Fibroblast of lung (primary cell): Measurements from ENCODE around the gene DBR1.

Experiments
- EZH2 ChIP-seq: IDR thresholded peaks from 2 replicates; pipeline ENCODE4 v1.5.1; 2012; ENCODE audit warnings: low read length, control low read depth, mild to moderate bottlenecking; ENCODE audit errors: missing control alignments
- TF ChIP-seq, protein P1 (sequence below), 2 donors: IDR thresholded peaks in 1 of 2; conservative IDR thresholded peaks in 1 of 2; 1 replicate in 1 of 2; 2 replicates in 1 of 2; pipeline ENCODE4 v1.5.1; 2011 to 2012; ENCODE audit warnings: low read length in 2 of 2, control low read depth in 1 of 2, inconsistent platforms in 1 of 2, low read depth in 1 of 2, mild to moderate bottlenecking in 1 of 2

DNA sequence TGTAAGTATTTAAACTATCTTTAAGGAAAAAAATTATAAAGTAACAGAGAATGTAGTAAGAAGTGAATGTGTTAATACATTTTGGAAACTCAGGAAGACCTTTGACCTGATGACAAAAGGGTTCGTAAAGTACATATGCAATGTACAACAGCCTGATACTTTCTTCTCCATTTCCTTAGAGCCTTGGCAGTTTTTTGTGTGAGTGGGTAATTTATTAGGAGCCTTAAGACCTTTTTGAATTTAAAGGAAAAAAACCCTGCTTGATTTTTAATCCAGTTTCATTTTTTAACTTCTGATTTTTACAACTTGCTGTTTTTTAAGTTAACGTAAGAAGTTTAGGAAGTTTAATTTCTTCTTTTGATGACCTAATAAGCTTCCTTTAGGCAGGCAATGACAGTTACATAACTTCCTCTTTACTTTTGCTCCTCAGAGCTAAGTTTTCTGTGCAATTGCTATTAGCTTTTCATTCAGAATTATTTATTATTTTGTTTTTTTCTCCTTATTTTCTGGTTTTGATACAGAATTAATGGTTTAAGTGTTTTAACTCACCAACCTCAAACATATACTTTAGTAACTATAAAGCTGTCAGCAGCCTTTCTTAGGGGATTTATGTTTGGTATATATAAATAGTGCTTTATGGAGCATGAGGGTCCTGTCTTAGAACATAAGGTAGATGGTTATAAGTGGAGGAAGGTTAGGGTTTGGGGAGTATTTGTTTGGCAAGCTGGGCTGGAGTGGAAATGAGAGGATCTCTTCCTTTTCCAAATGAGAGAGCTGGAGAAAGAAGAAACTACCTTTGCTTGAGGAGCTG is 47.6 kb upstream of the DBR1 start:
- TF ChIP-seq, protein P1, sequence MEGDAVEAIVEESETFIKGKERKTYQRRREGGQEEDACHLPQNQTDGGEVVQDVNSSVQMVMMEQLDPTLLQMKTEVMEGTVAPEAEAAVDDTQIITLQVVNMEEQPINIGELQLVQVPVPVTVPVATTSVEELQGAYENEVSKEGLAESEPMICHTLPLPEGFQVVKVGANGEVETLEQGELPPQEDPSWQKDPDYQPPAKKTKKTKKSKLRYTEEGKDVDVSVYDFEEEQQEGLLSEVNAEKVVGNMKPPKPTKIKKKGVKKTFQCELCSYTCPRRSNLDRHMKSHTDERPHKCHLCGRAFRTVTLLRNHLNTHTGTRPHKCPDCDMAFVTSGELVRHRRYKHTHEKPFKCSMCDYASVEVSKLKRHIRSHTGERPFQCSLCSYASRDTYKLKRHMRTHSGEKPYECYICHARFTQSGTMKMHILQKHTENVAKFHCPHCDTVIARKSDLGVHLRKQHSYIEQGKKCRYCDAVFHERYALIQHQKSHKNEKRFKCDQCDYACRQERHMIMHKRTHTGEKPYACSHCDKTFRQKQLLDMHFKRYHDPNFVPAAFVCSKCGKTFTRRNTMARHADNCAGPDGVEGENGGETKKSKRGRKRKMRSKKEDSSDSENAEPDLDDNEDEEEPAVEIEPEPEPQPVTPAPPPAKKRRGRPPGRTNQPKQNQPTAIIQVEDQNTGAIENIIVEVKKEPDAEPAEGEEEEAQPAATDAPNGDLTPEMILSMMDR (conservative IDR thresholded peaks at IDR 0.05 in 1 of 2, IDR thresholded peaks at IDR 0.05 in 1 of 2; ENCODE audit: low read depth in 1 of 2, low read length in 2 of 2), result no peak
- no peak for TF ChIP-seq EZH2
